ENCODE data around the gene UAP1L1. TPM values are rescaled to one million over a fixed set of nuclear protein-coding genes. Genes with fewer than 3 reads are reported as not detected.

UAP1L1 gene
- total RNA-seq, 1 experiment from 2014 or later, result 22.5 TPM

GRCh38 chr9:137105814-137106661 lies 28.7 kb downstream of the UAP1L1 start:
- in situ Hi-C loops (cut with HindIII; ENCODE audit: low pct_unique_long_range_greater_than_20kb, low sequenced_read_pairs), result no loop called here

GRCh38 chr9:137106662-137107250 lies 29.4 kb downstream of the UAP1L1 start:
- in situ Hi-C loops (cut with HindIII; ENCODE audit: low pct_unique_long_range_greater_than_20kb, low sequenced_read_pairs), result no loop called here

More at GRCh38 chr9:137105814-137106661, 28.7 kb downstream of the UAP1L1 start:
- DNase-seq (ENCODE audit: low read depth, low spot score), result no peak

GRCh38 chr9:137107312-137107921 lies 30.1 kb downstream of the UAP1L1 start:
- DNase-seq (ENCODE audit: low read depth, low spot score), result no peak
- in situ Hi-C loops (cut with HindIII; ENCODE audit: low pct_unique_long_range_greater_than_20kb, low sequenced_read_pairs), result no loop called here

More at GRCh38 chr9:137106662-137107250, 29.4 kb downstream of the UAP1L1 start:
- no peak for DNase-seq (ENCODE audit: low read depth, low spot score)

GRCh38 chr9:137107982-137108381 lies 30.7 kb downstream of the UAP1L1 start:
- in situ Hi-C loops (cut with HindIII; ENCODE audit: low pct_unique_long_range_greater_than_20kb, low sequenced_read_pairs), result no loop called here

GRCh38 chr9:137108608-137109249 lies 31.4 kb downstream of the UAP1L1 start:
- in situ Hi-C loops (cut with HindIII; ENCODE audit: low pct_unique_long_range_greater_than_20kb, low sequenced_read_pairs), result no loop called here
- no peak for DNase-seq (ENCODE audit: low read depth, low spot score)

More at GRCh38 chr9:137107982-137108381, 30.7 kb downstream of the UAP1L1 start:
- DNase-seq (ENCODE audit: low read depth, low spot score), result no peak

GRCh38 chr9:137109250-137110146 lies 32.2 kb downstream of the UAP1L1 start:
- in situ Hi-C loops (cut with HindIII; ENCODE audit: low pct_unique_long_range_greater_than_20kb, low sequenced_read_pairs), result no loop called here
- no peak for DNase-seq (ENCODE audit: low read depth, low spot score)

- DNase-seq (ENCODE audit: low read depth, low spot score), result no peak
- in situ Hi-C loops (cut with HindIII; ENCODE audit: low pct_unique_long_range_greater_than_20kb, low sequenced_read_pairs), result no loop called here
These were observed 33.0 kb downstream of the UAP1L1 start for GRCh38 chr9:137110147-137110910.

GRCh38 chr9:137110911-137111787 lies 33.8 kb downstream of the UAP1L1 start:
- DNase-seq (ENCODE audit: low read depth, low spot score), result no peak
- in situ Hi-C loops (cut with HindIII; ENCODE audit: low pct_unique_long_range_greater_than_20kb, low sequenced_read_pairs), result no loop called here

GRCh38 chr9:137111788-137112563 lies 34.7 kb downstream of the UAP1L1 start:
- DNase-seq (ENCODE audit: low read depth, low spot score), result no peak

GRCh38 chr9:137112564-137113384 lies 35.5 kb downstream of the UAP1L1 start:
- no peak for DNase-seq (ENCODE audit: low read depth, low spot score)
- in situ Hi-C loops (cut with HindIII; ENCODE audit: low pct_unique_long_range_greater_than_20kb, low sequenced_read_pairs), result no loop called here

More at GRCh38 chr9:137111788-137112563, 34.7 kb downstream of the UAP1L1 start:
- in situ Hi-C loops (cut with HindIII; ENCODE audit: low pct_unique_long_range_greater_than_20kb, low sequenced_read_pairs), result no loop called here

GRCh38 chr9:137113385-137114159 lies 36.3 kb downstream of the UAP1L1 start:
- DNase-seq (ENCODE audit: low read depth, low spot score), result no peak
- in situ Hi-C loops (cut with HindIII; ENCODE audit: low pct_unique_long_range_greater_than_20kb, low sequenced_read_pairs), result no loop called here

- no peak for DNase-seq (ENCODE audit: low read depth, low spot score)
- in situ Hi-C loops (cut with HindIII; ENCODE audit: low pct_unique_long_range_greater_than_20kb, low sequenced_read_pairs), result no loop called here
These were observed 36.9 kb downstream of the UAP1L1 start for GRCh38 chr9:137114220-137114612.

GRCh38 chr9:137114613-137115393 lies 37.5 kb downstream of the UAP1L1 start, which contains the start of gene DPP7:
Gene DPP7 (minus strand): TSS chr9:137114733. CDS start chr9:137114713, 20 bp downstream.
- peak; percentile 49 for DNase-seq (ENCODE audit: low read depth, low spot score)
- in situ Hi-C loops (cut with HindIII; ENCODE audit: low pct_unique_long_range_greater_than_20kb, low sequenced_read_pairs), result no loop called here

All from SK-MEL-5 (cell line).